HepG2 (cell line): ENCODE measurements around the gene RHOC. TPM values are rescaled to one million over a fixed set of nuclear protein-coding genes. Genes with fewer than 3 reads are reported as not detected.

Experiments used
- ATAC-seq: fragments of 200-7000 bp; cut with Tn5 transposase; 3 replicates; pipeline ENCODE4 v1.9.1; 2020; ENCODE audit warnings: mild to moderate bottlenecking, moderate library complexity
- BruUV-seq: library from RNA; stranded (reverse); fragments of 400-500 nt; replicated peaks from 2 replicates; lab custom pipeline; 2021; lab: Mats Ljungman, UMichigan
- CTCF ChIA-PET: fragments of 300-600 bp; formaldehyde crosslinking; extraction: SDS; loops from one replicate; lab custom pipeline; 2021; ENCODE audit warnings: low total read pairs, inconsistent platforms, low intra/inter-chr PET ratio; lab: Yijun Ruan, JAX
- POLR2A ChIA-PET: fragments of 350-600 bp; sonication (Branson Sonifier 250); formaldehyde crosslinking; loops from one replicate; lab custom pipeline; 2020; ENCODE audit warnings: antibody characterized with exemption, inconsistent platforms; lab: Yijun Ruan, JAX
- DNase-seq: peaks from one replicate; pipeline ENCODE4 v3.0.0-alpha.2; 2015; ENCODE audit warnings: low spot score
- FAIRE-seq: peaks from 3 replicates; lab custom pipeline; 2011; peaks lifted over from hg19 to GRCh38; lab: Jason Lieb, UNC
- H2AFZ ChIP-seq: one replicate; pipeline ENCODE4 v1.6.1; 2011; ENCODE audit warnings: low read length, inconsistent platforms
- H3K27ac ChIP-seq: fragments of 300-600 bp; 3 replicates; pipeline ENCODE4 v1.8.0; 2011; ENCODE audit warnings: mixed run types, mild to moderate bottlenecking, mixed read lengths, low read length, inconsistent platforms; ENCODE audit not compliant: insufficient read depth; ENCODE audit errors: extremely low read length
- H3K27me3 ChIP-seq, 2 experiments: fragments of 200-600 bp in 1 of 2; 2 replicates in 1 of 2; 3 replicates in 1 of 2; pipeline versions ENCODE4 v1.6.0 to v1.8.0; 2011; ENCODE audit warnings: low read length in 2 of 2, mild to moderate bottlenecking in 2 of 2, moderate library complexity in 2 of 2, inconsistent platforms in 1 of 2; ENCODE audit not compliant: insufficient read depth in 2 of 2, control insufficient read depth in 1 of 2
- H3K36me3 ChIP-seq, 2 experiments: fragments of 200-600 bp in 1 of 2; replicated peaks in 1 of 2; 2 replicates in 1 of 2; 3 replicates in 1 of 2; pipeline versions ENCODE4 v1.5.1 to v1.8.0; 2011; ENCODE audit warnings: low read length in 2 of 2, inconsistent platforms in 1 of 2; ENCODE audit not compliant: insufficient read depth in 2 of 2, control insufficient read depth in 1 of 2
- H3K4me1 ChIP-seq: 2 replicates; pipeline ENCODE4 v1.5.1; 2012; ENCODE audit warnings: low read length, inconsistent platforms; ENCODE audit not compliant: insufficient read depth
- H3K4me2 ChIP-seq: 2 replicates; pipeline ENCODE4 v1.6.0; 2011; ENCODE audit warnings: low read depth, low read length, inconsistent platforms
- H3K4me3 ChIP-seq, 3 experiments: fragments of 200-600 bp in 1 of 3; sonication (generic), shearing (Covaris generic) in 1 of 3; replicated peaks in 1 of 3; 2 replicates each; pipeline ENCODE4 v1.5.1; 2011 to 2016; ENCODE audit warnings: low read length in 3 of 3, inconsistent platforms in 2 of 3, low read depth in 2 of 3, mild to moderate bottlenecking in 2 of 3, control low read depth in 1 of 3, mixed read lengths in 1 of 3; ENCODE audit not compliant: insufficient read depth in 1 of 3
- H3K79me2 ChIP-seq: one replicate; pipeline ENCODE4 v1.6.1; 2011; ENCODE audit warnings: low read length, inconsistent platforms; ENCODE audit not compliant: insufficient read depth
- H3K9ac ChIP-seq: 2 replicates; pipeline ENCODE4 v1.6.0; 2011; ENCODE audit warnings: mild to moderate bottlenecking, low read depth, low read length, inconsistent platforms; ENCODE audit not compliant: insufficient read depth
- H3K9me3 ChIP-seq: 2 replicates; pipeline ENCODE4 v1.5.1; 2012; ENCODE audit warnings: mild to moderate bottlenecking, low read length
- H4K20me1 ChIP-seq: 2 replicates; pipeline ENCODE4 v1.6.0; 2011; ENCODE audit warnings: inconsistent platforms, mild to moderate bottlenecking, low read length, moderate library complexity; ENCODE audit not compliant: insufficient read depth
- NFIB ChIP-seq: sonication (generic); formaldehyde crosslinking; IDR thresholded peaks from 2 replicates; pipeline ENCODE4 v1.9.0; 2021; ENCODE audit warnings: missing genetic modification reagents, mild to moderate bottlenecking, borderline replicate concordance
- RFX1 ChIP-seq: fragments of 450-650 bp; IDR thresholded peaks from 2 replicates; pipeline ENCODE4 v1.6.1; 2017
- RFX3 ChIP-seq: IDR thresholded peaks from 2 replicates; pipeline ENCODE4 v1.6.1; 2016; ENCODE audit warnings: missing biosample characterization, missing genetic modification reagents
- ZNF432 ChIP-seq: sonication (generic); formaldehyde crosslinking; IDR thresholded peaks from 2 replicates; pipeline ENCODE4 v1.5.0; 2020; ENCODE audit warnings: missing genetic modification reagents, mild to moderate bottlenecking, borderline replicate concordance
- ZNF574 ChIP-seq: sonication (generic); formaldehyde crosslinking; IDR thresholded peaks from 2 replicates; pipeline ENCODE4 v1.4.0; 2020; ENCODE audit warnings: missing genetic modification reagents
- ZNF772 ChIP-seq: sonication (generic); formaldehyde crosslinking; IDR thresholded peaks from 2 replicates; pipeline ENCODE4 v1.5.0; 2020; ENCODE audit warnings: mild to moderate bottlenecking, missing genetic modification reagents
- WGBS: methylation state at CpG from one replicate; pipeline ENCODE4 v1.1.6; 2017; ENCODE audit warnings: low lambda C conversion rate; 5-methylcytosine and 5-hydroxymethylcytosine counted together
- in situ Hi-C: cut with HindIII; loops from 2 replicates; pipeline ENCODE4 v1.10.0; 2017; ENCODE audit warnings: low pct_unique_long_range_greater_than_20kb; ENCODE audit not compliant: extremely low pct_ligation_motif_present
- intact Hi-C: fragments of 100-400 bp; cut with micrococcal nuclease; formaldehyde crosslinking; loops from one replicate; pipeline ENCODE4 v1.10.0; 2022; ENCODE audit not compliant: unreplicated experiment
- polyA plus RNA-seq, 8 experiments: library from polyadenylated mRNA; depleted of rRNA in 3 of 8; stranded (reverse) in 7 of 8; unstranded in 1 of 8; fragments of >200 nt; fragmentation: Illumina TruSeq in 4 of 8; extraction: Trizol in 4 of 8; gene quantifications; 2 replicates each; pipeline versions ENCODE4 v1.2.1 to v1.2.3, GENCODE V29; 2011 to 2016; ENCODE audit warnings: low read depth in 4 of 8, missing spikeins in 1 of 8, mixed read lengths in 1 of 8; ENCODE audit not compliant: insufficient read depth in 1 of 8
- total RNA-seq, 5 experiments: library from RNA; depleted of rRNA; stranded (reverse); fragments of >200 nt; fragmentation: Illumina TruSeq; extraction: Trizol; gene quantifications; 2 replicates each; pipeline ENCODE4 v1.2.3, GENCODE V29; 2016; ENCODE audit warnings: low read depth in 1 of 5

The RHOC gene
- total and polyA plus RNA-seq, 2 of the 13 experiments (the other 11 are each of a cell fraction or from before 2014, with no cell fraction given), result 64.3 to 182 TPM

- no peak for TF ChIP-seq ZNF574 (CRISPR knock-in tag)
- TF ChIP-seq ZNF432, result no peak
- no peak for TF ChIP-seq NFIB
Observed at GRCh38 chr1:112711670-112712069, 4.7 kb upstream of the RHOC start (continued).

GRCh38 chr1:112711041-112711440, 4.1 kb upstream of the RHOC start:
- 0% methylated on average over 1 of the region's 7 CpGs for WGBS
- Histone ChIP-seq H3K9ac (no peak overlapping the region), H3K4me2 (no peak overlapping the region), H3K27me3 (peaks cover 11 to 69% of the 10 kb centered on the region in 2 experiments), H3K27ac (no peak overlapping the region), H3K79me2 (peaks cover 6% of the 10 kb centered on the region), H3K4me3 (no peak overlapping the region), H4K20me1 (peaks cover 3% of the 10 kb centered on the region; the same call in 1 of the 2 replicates), H3K4me1 (peaks cover 34% of the 10 kb centered on the region), H3K9me3 (no peaks in the 10 kb centered on the region), H2AFZ (no peak overlapping the region), H3K36me3 (no peaks in the 10 kb centered on the region)
- CTCF ChIA-PET, result no interaction called here
- no peak for FAIRE-seq
- TF ChIP-seq RFX3, result peak; percentile 52
- TF ChIP-seq ZNF772 (CRISPR knock-in tag), result no peak
- peak; percentile 45 for TF ChIP-seq RFX1
- no peak for DNase-seq
- POLR2A ChIA-PET, result interaction anchor here (1.4 kb wide), 1 partner anchor 16 kb away, joined by 3 read pairs; no protein-coding TSS in a partner anchor
- no TSS peak for BruUV-seq
- ATAC-seq, result no peak
- in situ Hi-C loops (loop anchor here (25.0 kb wide), 1 partner anchor 326 kb away; no protein-coding TSS in a partner anchor), intact Hi-C loops (no loop called here)
